ENCODE results near the gene FAM13A.

Gene FAM13A

DNA sequence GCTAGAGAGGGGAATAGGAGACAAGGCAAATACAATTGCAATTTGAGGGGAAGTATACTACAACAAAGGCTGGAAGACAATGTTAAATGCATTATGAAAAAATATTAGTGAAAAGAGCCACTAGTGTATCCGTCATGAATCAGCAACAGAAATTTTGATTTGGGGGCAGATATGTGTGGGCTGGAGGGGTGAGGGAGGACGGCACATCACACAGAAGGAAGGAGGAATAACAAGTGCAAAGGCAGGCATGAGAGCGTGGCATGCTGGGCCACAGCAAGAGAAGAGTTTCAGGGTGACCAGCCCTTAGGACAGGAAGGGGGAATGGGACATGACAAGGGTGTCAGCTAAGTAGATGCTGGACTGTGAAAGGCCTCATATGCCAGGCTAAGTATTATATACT, 295.6 kb downstream of the FAM13A start:
- DNase-seq = no peak

GRCh38 chr4:88759895-88760290, 297.1 kb downstream of the FAM13A start:
- DNase-seq = no peak

DNA sequence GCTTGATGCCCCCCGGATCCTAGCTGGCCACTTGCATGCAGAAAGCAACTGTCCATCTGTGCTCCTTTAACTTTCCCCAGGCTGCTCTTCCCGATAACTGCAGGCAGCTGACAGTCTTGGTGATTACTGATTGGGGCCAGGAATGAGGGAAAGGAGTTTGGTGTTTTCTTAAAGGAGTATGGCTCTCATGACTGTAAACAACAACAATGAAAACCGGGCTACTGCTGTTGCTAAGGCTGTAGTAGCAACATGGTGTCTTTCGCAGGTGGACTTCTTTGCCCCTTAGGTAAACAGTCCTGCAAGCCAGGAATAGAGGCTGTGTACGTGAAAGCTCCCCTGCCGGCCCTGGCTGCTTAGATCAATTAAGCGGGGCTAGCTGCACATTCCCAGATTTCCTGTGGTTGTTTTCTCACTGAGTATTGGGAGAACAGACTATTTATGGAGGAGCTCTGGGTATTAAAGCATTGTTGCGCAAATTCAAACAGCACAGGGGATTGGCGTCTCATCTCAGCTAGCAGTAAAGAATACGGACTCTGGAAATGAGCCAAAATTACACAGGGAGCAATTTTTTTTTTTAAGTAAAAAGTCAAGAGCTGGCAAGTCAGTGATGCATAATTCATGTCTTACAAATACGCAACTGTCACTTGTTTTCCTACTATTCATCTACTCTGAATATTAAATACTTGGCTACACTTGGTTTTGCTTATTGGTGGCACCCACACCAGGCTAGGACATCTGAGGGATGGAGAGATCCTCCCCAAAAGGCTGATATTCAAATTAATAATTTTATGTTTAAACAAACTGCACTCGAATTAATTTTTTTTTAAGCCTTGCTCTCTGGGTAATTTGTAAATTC, 297.7 kb downstream of the FAM13A start:
- DNase-seq = no peak

DNA sequence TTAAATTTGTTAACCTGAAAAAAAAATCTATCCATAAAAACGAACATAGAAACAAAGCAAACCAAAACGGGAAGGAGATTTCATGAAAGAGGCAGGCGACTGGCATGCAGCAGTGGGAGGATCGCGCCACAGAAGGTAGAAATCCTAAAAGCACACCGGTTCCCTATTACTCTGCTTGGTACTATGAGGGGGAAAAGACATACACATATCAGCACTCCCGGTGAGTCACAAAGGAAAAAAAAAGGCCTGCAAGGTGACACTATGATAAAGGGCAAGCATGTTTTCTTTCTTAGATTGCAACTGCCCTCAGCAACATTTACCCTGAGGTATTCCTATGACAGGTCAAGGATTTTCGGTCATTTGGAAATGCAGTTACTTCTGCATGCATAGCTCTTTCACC, 298.7 kb downstream of the FAM13A start:
- DNase-seq = no peak

- no peak for DNase-seq
Observed at GRCh38 chr4:88757776-88758175, 299.2 kb downstream of the FAM13A start.

DNA sequence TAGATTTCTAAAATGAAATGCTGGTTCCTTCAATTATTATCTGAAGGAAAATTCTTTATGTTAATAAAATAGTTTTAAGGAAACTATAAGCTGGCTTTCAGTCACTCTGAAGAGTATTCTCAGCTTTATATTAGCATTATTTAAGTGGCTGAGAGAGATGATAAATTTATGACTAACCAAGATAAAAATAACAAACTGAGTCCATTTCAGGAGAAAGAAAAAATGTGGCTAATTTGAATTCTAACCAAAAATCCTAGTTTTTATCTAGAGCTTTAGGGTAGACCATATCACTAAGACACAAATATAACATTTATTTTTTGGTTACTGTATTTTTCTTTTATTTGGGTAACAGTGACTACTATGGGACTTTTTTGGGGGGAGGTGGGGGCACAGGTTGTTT, 299.9 kb downstream of the FAM13A start:
- no peak for DNase-seq

- DNase-seq = no peak
Observed at GRCh38 chr4:88756149-88756548, 300.8 kb downstream of the FAM13A start.

DNA sequence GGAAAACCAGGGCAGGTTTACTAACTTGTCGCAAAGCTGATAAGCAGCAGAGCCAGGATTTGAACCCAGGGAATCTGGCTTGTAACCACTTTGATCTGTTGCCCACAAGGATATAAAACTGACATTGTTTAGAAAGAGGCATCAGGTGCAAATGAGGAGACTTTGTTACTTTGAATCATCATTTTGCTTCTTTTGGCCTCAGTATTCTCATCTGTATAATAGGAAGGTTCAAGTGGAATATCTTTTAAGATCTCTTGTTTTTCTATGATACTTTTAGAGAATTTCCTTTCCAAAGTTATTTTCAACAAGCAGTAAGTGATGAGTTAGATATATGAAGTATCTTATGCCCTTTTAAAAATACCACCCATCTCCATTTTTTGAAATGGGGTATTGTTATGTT, 301.5 kb downstream of the FAM13A start:
- no peak for DNase-seq

- DNase-seq = no peak
Observed at GRCh38 chr4:88754796-88755195, 302.2 kb downstream of the FAM13A start.

DNA sequence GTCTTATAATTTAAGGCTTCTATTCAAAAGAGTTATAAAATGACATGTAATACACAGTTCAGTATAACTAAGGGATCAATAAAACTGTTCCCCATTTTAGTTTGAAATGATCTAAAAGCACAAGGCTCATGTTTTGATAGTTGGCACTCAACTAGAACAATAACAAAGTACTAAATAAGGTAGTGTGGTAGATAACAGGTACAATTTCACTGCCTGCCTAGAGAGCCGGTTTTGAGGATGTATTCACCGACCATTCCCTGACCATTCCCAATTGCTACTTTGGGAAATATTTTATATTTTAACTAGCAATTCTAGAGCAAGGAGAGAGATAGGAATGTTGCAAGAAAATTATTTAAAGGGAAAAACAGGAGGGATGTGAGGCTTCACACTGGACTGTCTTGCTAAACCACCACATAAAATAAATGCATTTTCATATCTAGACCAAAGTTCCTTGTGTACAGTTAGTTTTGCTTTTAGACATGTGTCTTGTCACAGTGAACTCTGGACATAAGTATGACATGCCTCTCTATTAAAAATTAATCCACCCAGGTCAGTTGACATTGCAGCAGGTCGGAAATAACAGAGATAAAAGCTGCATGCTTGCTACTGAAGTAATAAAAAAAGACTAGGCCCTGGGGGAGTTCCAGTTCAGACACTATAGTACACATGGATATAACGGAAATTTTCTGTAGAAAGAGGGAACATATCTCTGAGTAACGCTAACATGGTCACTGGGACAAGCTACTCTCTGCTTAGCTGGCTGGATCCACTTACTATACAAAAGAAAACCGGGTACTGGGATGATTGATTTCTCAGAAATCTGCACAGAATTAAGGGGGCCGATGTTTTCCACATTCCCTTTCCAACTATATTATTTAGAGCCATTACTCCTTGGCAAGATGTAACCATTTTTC, 303.1 kb downstream of the FAM13A start:
- no peak for DNase-seq

- DNase-seq = no peak
Observed at GRCh38 chr4:88752754-88753153, 304.2 kb downstream of the FAM13A start.

GRCh38 chr4:88752076-88752463, 304.9 kb downstream of the FAM13A start:
- DNase-seq = no peak

GRCh38 chr4:88751258-88752075, 305.5 kb downstream of the FAM13A start:
- DNase-seq = no peak

GRCh38 chr4:88750369-88750768, 306.6 kb downstream of the FAM13A start:
- DNase-seq = no peak

DNA sequence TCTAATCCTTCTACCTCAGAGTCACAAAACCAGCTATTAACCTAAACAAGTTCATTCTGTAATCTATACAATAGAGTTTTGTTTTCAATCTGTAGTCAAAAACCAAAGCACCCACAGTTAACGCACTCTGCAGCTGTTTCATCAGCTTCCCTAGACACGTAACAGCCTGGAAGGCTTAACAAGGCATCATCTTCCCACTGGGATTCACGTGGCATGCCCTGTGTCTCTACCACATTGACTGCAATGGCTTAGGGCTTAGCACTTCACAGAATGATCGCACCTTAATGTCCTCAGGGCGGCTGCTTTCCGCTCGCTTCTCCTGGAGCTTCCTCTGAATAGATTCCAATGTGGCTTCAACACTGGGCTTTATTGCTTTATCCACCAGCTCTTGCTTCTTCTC, 309.6 kb downstream of the FAM13A start:
- no peak for DNase-seq

DNA sequence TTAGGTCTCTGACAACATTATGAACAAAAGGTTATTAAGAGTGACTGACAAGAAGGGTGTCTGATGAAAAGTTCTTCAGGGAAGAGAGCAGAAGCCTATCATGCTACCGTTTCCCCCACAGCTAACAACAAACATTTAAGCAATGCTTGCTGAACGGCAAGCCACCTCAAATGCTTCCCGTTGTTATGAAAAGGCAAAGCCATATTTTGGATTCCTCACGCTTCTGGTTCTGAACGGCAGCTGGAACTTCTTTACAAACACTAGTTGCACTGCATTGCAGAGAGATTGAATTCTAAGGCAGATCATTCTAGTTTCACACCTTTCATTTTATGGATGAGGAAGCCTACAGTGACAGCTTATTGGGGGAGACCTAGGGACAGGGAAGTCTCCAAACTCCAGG, 310.8 kb downstream of the FAM13A start:
- DNase-seq = no peak

GRCh38 chr4:88745581-88746163, 311.3 kb downstream of the FAM13A start:
- no peak for DNase-seq

DNA sequence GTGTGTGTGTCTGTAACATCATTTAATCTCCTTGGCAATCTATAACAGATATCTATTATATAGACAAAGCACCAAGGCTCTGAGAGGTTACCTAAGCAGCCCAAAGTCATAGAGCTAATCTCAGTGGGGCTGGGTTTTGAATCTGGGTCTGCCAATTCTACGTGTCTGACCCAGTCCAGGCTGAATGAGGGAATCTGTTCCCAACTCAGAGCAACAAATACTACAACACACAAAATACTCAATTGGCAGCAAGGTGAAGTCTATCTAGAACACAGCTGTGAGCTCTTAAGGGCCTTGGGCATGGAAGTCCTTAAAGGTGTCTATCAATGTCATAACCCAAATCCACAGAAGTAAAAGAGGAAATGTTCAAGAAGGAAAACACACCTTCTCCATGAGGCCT, 311.8 kb downstream of the FAM13A start:
- DNase-seq = no peak

- no peak for DNase-seq
Observed at GRCh38 chr4:88744609-88745008, 312.4 kb downstream of the FAM13A start.

DNA sequence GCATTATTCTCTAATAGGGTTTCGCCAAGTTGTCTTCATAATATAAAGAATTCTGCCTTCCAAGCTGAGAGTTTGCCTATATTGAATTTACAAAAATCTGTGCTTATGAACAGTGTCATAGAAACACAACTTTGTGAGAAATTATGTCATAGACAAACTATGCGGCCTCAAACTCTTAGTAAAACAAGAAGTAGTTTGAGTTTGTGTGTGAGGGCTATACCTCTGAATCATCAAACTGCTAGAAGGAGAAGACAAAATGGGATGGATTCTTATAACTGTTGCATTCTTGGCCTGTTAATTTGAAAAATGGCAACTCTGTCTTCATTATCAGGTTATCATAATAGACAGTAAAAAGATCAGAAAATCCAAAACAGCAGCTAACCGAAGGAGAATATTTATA, 313.3 kb downstream of the FAM13A start:
- DNase-seq = no peak

DNA sequence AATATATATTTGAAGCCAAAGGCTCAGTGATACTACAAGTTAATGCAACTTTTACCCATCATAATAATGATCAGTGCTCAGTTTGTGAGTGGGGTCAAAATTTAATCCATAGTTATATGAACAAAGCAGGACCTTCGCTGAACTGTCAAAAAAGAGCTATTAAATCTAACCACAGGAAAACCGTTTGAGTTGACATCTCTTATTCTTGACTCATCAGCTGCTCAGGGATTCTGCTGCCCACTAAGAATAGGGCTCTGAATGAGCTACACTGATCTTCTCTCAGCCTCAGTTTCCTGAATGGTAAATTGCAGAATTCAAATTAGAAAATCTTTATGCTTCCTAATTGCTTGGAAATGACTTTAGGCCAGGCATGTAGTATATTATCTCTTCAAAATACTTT, 314.4 kb downstream of the FAM13A start:
- DNase-seq = no peak

DNA sequence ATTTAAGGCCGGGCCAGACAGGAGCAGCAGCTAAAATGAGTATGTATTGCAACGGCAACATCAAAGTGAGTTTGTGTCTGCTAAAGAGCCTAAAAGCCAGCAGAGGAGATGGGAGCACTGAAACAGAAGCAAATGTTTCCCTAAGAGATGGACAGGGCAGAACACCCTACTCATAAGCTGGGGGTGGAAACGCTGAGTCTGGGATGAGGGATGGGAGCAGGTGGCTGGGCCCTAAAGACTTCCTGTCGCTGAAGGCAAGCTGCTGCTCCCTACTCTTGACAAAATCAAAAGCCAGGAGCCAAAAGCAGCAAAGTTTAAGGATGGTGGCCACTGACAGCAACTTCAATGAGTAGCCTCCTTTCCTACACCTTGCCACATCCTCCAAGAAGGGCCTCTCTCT, 318.8 kb downstream of the FAM13A start:
- DNase-seq = no peak
